Pancreas (tissue), 10 donors: ENCODE data around the gene FMNL1. TPM values are rescaled to one million over a fixed set of nuclear protein-coding genes. Genes with fewer than 3 reads are reported as not detected.

Experiments
- ATAC-seq, 4 donors: fragments of 200-7000 bp; cut with Tn5 transposase; one replicate each; pipeline versions ENCODE4 v1.8.0 to v1.9.1; 2020; ENCODE audit warnings: mild to moderate bottlenecking in 4 of 4, moderate library complexity in 4 of 4
- DNase-seq, 6 donors: peaks; one replicate each; pipeline ENCODE4 v3.0.0-alpha.2; 2020
- FAIRE-seq: peaks from 2 replicates; lab custom pipeline; 2012; peaks lifted over from hg19 to GRCh38; lab: Jason Lieb, UNC
- H3K27ac ChIP-seq, 4 donors: fragments of 200-600 bp; sonication (generic); 1 replicate in 3 of 4; 2 replicates in 1 of 4; pipeline versions ENCODE4 v1.5.0 to v1.8.0; 2020
- H3K27me3 ChIP-seq, 4 donors: fragments of 200-600 bp; one replicate each; pipeline ENCODE4 v1.8.0; 2021
- H3K36me3 ChIP-seq, 3 donors: fragments of 200-600 bp; sonication (generic) in 1 of 3; one replicate each; pipeline versions ENCODE4 v1.5.0 to v1.8.0; 2020 to 2021
- H3K4me1 ChIP-seq, 3 donors: fragments of 200-600 bp; one replicate each; pipeline ENCODE4 v1.8.0; 2021
- H3K4me3 ChIP-seq, 4 donors: fragments of 200-600 bp; sonication (generic) in 2 of 4; one replicate each; pipeline versions ENCODE4 v1.5.0 to v1.8.0; 2020 to 2021
- H3K9me3 ChIP-seq, 4 donors: fragments of 200-600 bp; one replicate each; pipeline ENCODE4 v1.8.0; 2021
- CTCF ChIP-seq, 4 donors: fragments of 200-600 bp; sonication (generic) in 3 of 4; IDR thresholded peaks; one replicate each; pipeline versions ENCODE4 v1.5.0 to v1.8.0; 2021; ENCODE audit warnings: antibody characterized with exemption in 4 of 4
- WGBS, 2 donors: extraction: QIAGEN DNeasy Blood & Tissue Kit; methylation state at CpG; one replicate each; pipeline ENCODE4 v1.1.7; 2013; 5-methylcytosine and 5-hydroxymethylcytosine counted together
- intact Hi-C, 3 donors: fragments of 100-400 bp; cut with DNase I; formaldehyde crosslinking; loops; one replicate each; pipeline versions ENCODE4 v1.11.1 to v1.14.2; 2022
- polyA plus RNA-seq, 2 donors: library from polyadenylated mRNA; stranded (reverse); fragments of 200-250 nt; gene quantifications; one replicate each; pipeline ENCODE4 v1.2.3, GENCODE V29; 2013
- total RNA-seq, 6 donors: library from RNA; stranded (reverse); fragmentation: NEBNext Ultra II Directional in 4 of 6; extraction: Animal tissue kit (Norgen Biotek cat#: 25700) in 4 of 6; gene quantifications; one replicate each; pipeline versions ENCODE4 v1.2.1 to v1.2.4, GENCODE V29; 2021 to 2023
- donor health status: healthy with polysubstance abuse.
- donor health status: DM: no; HTN: no; CAD: no; lungs with moderate emphysema.
- donor health status: DM: no; HTN: no; CAD: no.
- donor health status: control.
- donor health status: control.
- donor health status: Bipolar disorder and iron deficiency.
- donor health status: DM: yes; HTN: yes; CAD: no.
- donor health status: DM: no; HTN: no; CAD: no.
- donor health status: DM: no; HTN: no; CAD: no.
- donor health status: DM: yes; HTN: yes; CAD: no.

The FMNL1 gene
- total and polyA plus RNA-seq, 8 donors, result 1.9 to 22.1 (median 5.4) TPM

- DNase-seq (peak in 4 of 6 donors; percentile 49 to 79 (median 63)), ATAC-seq (peak; percentile 33 to 71 (median 57)), FAIRE-seq (no peak)
- Histone ChIP-seq H3K4me1 (peaks cover 8 to 14% (median 11%) of the 10 kb centered on the region in 3 donors), H3K27me3 (no peaks in the 10 kb centered on the region), H3K36me3 (no peaks in the 10 kb centered on the region), H3K9me3 (no peaks in the 10 kb centered on the region), H3K27ac (peak overlapping the region in 3 of 4 donors; percentile 10 to 71 (median 64)), H3K4me3 (peak overlapping the region in 1 of 4 donors; percentile 17)
- WGBS, 2 donors, result 61 to 62% methylated on average over 19 of the region's 19 CpGs
- no peak for TF ChIP-seq CTCF (IDR thresholded peaks at IDR 0.05)
- intact Hi-C loops, result loop anchor here in 1 of 3 donors (10.0 kb wide), 1 partner anchor 596 kb away; no protein-coding TSS in a partner anchor
Measured at GRCh38 chr17:45228763-45229539, 7.3 kb downstream of the FMNL1 start.

- ATAC-seq (no peak), DNase-seq (peak in 2 of 6 donors; percentile 18 to 63), FAIRE-seq (no peak)
- TF ChIP-seq CTCF (IDR thresholded peaks at IDR 0.05), result no peak
- WGBS, 2 donors, result 85 to 91% methylated on average over 16 of the region's 16 CpGs
- H3K9me3 ChIP-seq, result no peaks in the 10 kb centered on the region
- no peak overlapping the region for H3K4me3 ChIP-seq
- H3K4me1 ChIP-seq, result peaks cover 8 to 14% (median 11%) of the 10 kb centered on the region in 3 donors
- intact Hi-C loops, result loop anchor here in 1 of 3 donors (10.0 kb wide), 1 partner anchor 595 kb away; no protein-coding TSS in a partner anchor
- H3K36me3 ChIP-seq, result no peaks in the 10 kb centered on the region
- H3K27ac ChIP-seq, result peak overlapping the region in 2 of 4 donors; percentile 64 to 71
- H3K27me3 ChIP-seq, result no peaks in the 10 kb centered on the region
Measured at GRCh38 chr17:45229681-45230409, 8.2 kb downstream of the FMNL1 start.

GRCh38 chr17:45230410-45230786 is 8.7 kb downstream of the FMNL1 start:
- 87 to 89% methylated on average over 4 of the region's 4 CpGs for WGBS, 2 donors
- Histone ChIP-seq H3K4me3 (no peak overlapping the region), H3K27ac (no peak overlapping the region), H3K4me1 (peaks cover 8 to 14% (median 11%) of the 10 kb centered on the region in 3 donors), H3K27me3 (no peaks in the 10 kb centered on the region), H3K9me3 (no peaks in the 10 kb centered on the region), H3K36me3 (no peaks in the 10 kb centered on the region)
- intact Hi-C loops, result no loop called here
- no peak for TF ChIP-seq CTCF (IDR thresholded peaks at IDR 0.05)
- no peak for DNase-seq
- no peak for FAIRE-seq
- no peak for ATAC-seq

- FAIRE-seq, result no peak
Measured at GRCh38 chr17:45230787-45231480, 9.2 kb downstream of the FMNL1 start.

More at GRCh38 chr17:45230787-45231480, 9.2 kb downstream of the FMNL1 start:
- Histone ChIP-seq H3K27me3 (no peaks in the 10 kb centered on the region), H3K4me3 (no peak overlapping the region), H3K4me1 (peaks cover 8 to 14% (median 11%) of the 10 kb centered on the region in 3 donors), H3K27ac (no peak overlapping the region), H3K9me3 (no peaks in the 10 kb centered on the region), H3K36me3 (no peaks in the 10 kb centered on the region)
- no peak for TF ChIP-seq CTCF (IDR thresholded peaks at IDR 0.05)
- ATAC-seq, result no peak
- intact Hi-C loops, result no loop called here
- 63 to 70% methylated on average over 11 to 12 of the region's 12 CpGs for WGBS, 2 donors
- peak in 2 of 6 donors; percentile 14 to 64 for DNase-seq
